Mucosa of gallbladder (tissue), 1 donor: ENCODE data around the gene TNFRSF19. TPM values are rescaled to one million over a fixed set of nuclear protein-coding genes. Genes with fewer than 3 reads are reported as not detected.
"Not testable (repeated sequence)": the region's sequence is repeated elsewhere in the genome, so short reads cannot be mapped to it uniquely, and the experiment has no call there.

Source experiments
- DNase-seq: peaks from one replicate; pipeline ENCODE4 v3.0.0-alpha.2; 2020; ENCODE audit warnings: low spot score
- total RNA-seq: library from RNA; stranded (reverse); gene quantifications from one replicate; pipeline ENCODE4 v1.2.1, GENCODE V29; 2021
- donor health status: DM: no; HTN: no; CAD: no.

The TNFRSF19 gene
- total RNA-seq, 1 donor from 2014 or later, result 6.4 TPM

GRCh38 chr13:23654111-23655110 is 84.2 kb downstream of the TNFRSF19 start:
- DNase-seq, result no peak

- DNase-seq, result no peak
Observed at GRCh38 chr13:23655321-23655720, 85.1 kb downstream of the TNFRSF19 start.

GRCh38 chr13:23656637-23657371 is 86.6 kb downstream of the TNFRSF19 start:
- DNase-seq, result no peak

GRCh38 chr13:23658929-23659541 is 88.8 kb downstream of the TNFRSF19 start:
- DNase-seq, result no peak

- DNase-seq, result no peak
Observed at GRCh38 chr13:23660249-23660648, 90.0 kb downstream of the TNFRSF19 start.

- DNase-seq, result no peak
Observed at GRCh38 chr13:23666582-23666981, 96.4 kb downstream of the TNFRSF19 start.

- no peak for DNase-seq
Observed at GRCh38 chr13:23667750-23668149, 97.5 kb downstream of the TNFRSF19 start.

- no peak for DNase-seq
Observed at GRCh38 chr13:23668562-23668961, 98.3 kb downstream of the TNFRSF19 start.

- no peak for DNase-seq
Observed at GRCh38 chr13:23670793-23671192, 100.6 kb downstream of the TNFRSF19 start.

- DNase-seq, result no peak
Observed at GRCh38 chr13:23671377-23671776, 101.2 kb downstream of the TNFRSF19 start.

- DNase-seq, result no peak
Observed at GRCh38 chr13:23671897-23672296, 101.7 kb downstream of the TNFRSF19 start.

- DNase-seq, result no peak
Observed at GRCh38 chr13:23672616-23673015, 102.4 kb downstream of the TNFRSF19 start.

GRCh38 chr13:23673354-23673753 is 103.1 kb downstream of the TNFRSF19 start:
- DNase-seq, result peak; percentile 29

- no peak for DNase-seq
Observed at GRCh38 chr13:23673867-23674605, 103.8 kb downstream of the TNFRSF19 start.

- DNase-seq, result no peak
Observed at GRCh38 chr13:23674795-23675640, 104.8 kb downstream of the TNFRSF19 start.

GRCh38 chr13:23677679-23678288 is 107.6 kb downstream of the TNFRSF19 start:
- DNase-seq, result not testable (repeated sequence)

GRCh38 chr13:23678795-23679194 is 108.6 kb downstream of the TNFRSF19 start:
- DNase-seq, result no peak

- no peak for DNase-seq
Observed at GRCh38 chr13:23679220-23679619, 109.0 kb downstream of the TNFRSF19 start.

GRCh38 chr13:23680845-23681669 is 110.8 kb downstream of the TNFRSF19 start:
- no peak for DNase-seq
